Lower lobe of right lung (tissue), 2 donors: ENCODE data around the gene SELENOT. TPM values are rescaled to one million over a fixed set of nuclear protein-coding genes. Genes with fewer than 3 reads are reported as not detected.
"Not testable (repeated sequence)": the region's sequence is repeated elsewhere in the genome, so short reads cannot be mapped to it uniquely, and the experiment has no call there.

Experiments
- ATAC-seq, 2 donors: fragments of 200-7000 bp; cut with Tn5 transposase; one replicate each; pipeline ENCODE4 v1.9.1; 2020 to 2022; ENCODE audit warnings: mild to moderate bottlenecking in 2 of 2, moderate library complexity in 2 of 2
- DNase-seq: peaks from one replicate; pipeline ENCODE4 v3.0.0-alpha.2; 2020
- H3K27ac ChIP-seq: fragments of 200-600 bp; one replicate; pipeline ENCODE4 v1.8.0; 2022
- H3K27me3 ChIP-seq: fragments of 200-600 bp; one replicate; pipeline ENCODE4 v1.8.0; 2022; ENCODE audit warnings: low read depth
- H3K36me3 ChIP-seq: fragments of 200-600 bp; one replicate; pipeline ENCODE4 v1.8.0; 2022; ENCODE audit warnings: mild to moderate bottlenecking
- H3K4me1 ChIP-seq: fragments of 200-600 bp; one replicate; pipeline ENCODE4 v1.8.0; 2022
- H3K4me3 ChIP-seq: fragments of 200-600 bp; one replicate; pipeline ENCODE4 v1.8.0; 2022; ENCODE audit warnings: mild to moderate bottlenecking
- H3K9me3 ChIP-seq: fragments of 200-600 bp; one replicate; pipeline ENCODE4 v1.8.0; 2022
- intact Hi-C: fragments of 100-400 bp; cut with DNase I; formaldehyde crosslinking; loops from one replicate; pipeline ENCODE4 v1.11.0; 2022
- total RNA-seq: library from RNA; stranded (reverse); fragmentation: NEBNext Ultra II Directional; extraction: Animal tissue kit (Norgen Biotek cat#: 25700); gene quantifications from one replicate; pipeline ENCODE4 v1.2.1, GENCODE V29; 2021
- TF ChIP-seq, protein P1 (sequence below): fragments of 200-600 bp; IDR thresholded peaks from one replicate; pipeline ENCODE4 v1.8.0; 2022; ENCODE audit warnings: antibody characterized with exemption, mild to moderate bottlenecking
- donor health status: DM: no; HTN: yes; CAD: no; lungs with severe emphysema.

Gene SELENOT
- total RNA-seq, 1 donor from 2014 or later: 107 TPM

DNA sequence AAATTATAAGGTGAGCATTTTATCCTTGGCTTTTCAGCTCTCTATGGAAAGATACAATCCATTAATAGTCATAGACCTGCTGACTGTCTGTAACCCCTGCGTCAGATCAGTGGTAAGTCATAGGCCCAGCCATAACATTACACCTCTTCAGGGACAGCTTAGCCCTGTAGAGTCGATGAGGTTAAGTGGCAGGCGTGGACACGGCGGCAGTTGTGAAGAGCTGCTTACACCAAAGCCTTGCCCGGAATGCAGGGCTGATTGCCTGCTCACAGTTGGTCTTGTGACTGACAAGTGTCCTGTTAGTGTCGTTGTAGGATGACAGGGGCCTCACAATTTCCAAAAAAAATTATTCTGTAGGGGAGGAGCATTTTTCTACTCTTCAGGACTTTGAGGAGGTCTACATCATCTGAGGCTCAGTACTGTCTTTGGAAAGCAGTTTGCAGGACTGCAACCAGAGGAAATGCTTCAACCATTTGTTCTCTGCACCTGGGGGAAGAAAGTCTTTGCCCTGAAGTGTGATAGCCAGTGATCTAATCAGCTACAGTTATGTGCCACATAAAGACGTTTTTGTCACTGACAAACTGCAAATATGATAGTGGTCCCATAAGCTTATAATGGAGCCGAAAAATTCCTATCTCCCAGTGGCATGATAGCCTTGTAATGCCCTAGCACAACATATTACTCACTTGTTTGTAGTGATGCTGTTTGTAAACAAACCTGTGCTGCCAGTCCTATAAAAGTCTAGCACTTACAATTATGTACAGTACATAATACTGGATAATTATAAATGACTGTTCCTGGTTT, 14.9 kb upstream of the SELENOT start:
- H3K9me3 ChIP-seq: no peaks in the 10 kb centered on the region
- DNase-seq (peak; percentile 61), ATAC-seq (peak; percentile 88 to 90)
- H3K4me1 ChIP-seq: no peaks in the 10 kb centered on the region
- intact Hi-C loops: no loop called here
- no peak overlapping the region for H3K4me3 ChIP-seq
- TF ChIP-seq, protein P1, sequence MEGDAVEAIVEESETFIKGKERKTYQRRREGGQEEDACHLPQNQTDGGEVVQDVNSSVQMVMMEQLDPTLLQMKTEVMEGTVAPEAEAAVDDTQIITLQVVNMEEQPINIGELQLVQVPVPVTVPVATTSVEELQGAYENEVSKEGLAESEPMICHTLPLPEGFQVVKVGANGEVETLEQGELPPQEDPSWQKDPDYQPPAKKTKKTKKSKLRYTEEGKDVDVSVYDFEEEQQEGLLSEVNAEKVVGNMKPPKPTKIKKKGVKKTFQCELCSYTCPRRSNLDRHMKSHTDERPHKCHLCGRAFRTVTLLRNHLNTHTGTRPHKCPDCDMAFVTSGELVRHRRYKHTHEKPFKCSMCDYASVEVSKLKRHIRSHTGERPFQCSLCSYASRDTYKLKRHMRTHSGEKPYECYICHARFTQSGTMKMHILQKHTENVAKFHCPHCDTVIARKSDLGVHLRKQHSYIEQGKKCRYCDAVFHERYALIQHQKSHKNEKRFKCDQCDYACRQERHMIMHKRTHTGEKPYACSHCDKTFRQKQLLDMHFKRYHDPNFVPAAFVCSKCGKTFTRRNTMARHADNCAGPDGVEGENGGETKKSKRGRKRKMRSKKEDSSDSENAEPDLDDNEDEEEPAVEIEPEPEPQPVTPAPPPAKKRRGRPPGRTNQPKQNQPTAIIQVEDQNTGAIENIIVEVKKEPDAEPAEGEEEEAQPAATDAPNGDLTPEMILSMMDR: no peak
- H3K36me3 ChIP-seq: peaks cover 27% of the 10 kb centered on the region
- no peak overlapping the region for H3K27ac ChIP-seq
- no peaks in the 10 kb centered on the region for H3K27me3 ChIP-seq

DNA sequence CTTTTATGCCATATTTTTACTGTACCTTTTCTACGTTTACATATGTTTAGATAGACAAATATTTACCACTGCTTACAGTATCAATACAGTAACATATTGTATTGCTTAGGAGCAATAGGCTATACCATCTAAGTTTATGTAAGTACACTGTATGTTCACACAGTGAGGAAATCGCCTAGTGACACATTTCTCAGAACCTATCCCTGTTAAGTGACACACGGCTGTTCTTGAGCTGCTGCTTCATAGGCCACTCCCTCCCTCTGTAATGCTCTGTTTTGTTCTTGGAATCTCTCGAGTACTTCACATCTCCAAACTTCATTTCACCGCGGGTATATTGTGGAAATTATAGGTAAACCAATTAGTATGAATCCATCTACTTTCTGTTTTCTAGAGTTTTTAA, 13.4 kb upstream of the SELENOT start:
- peaks cover 11% of the 10 kb centered on the region for H3K36me3 ChIP-seq
- no peaks in the 10 kb centered on the region for H3K9me3 ChIP-seq
- DNase-seq (no peak), ATAC-seq (peak; percentile 72 to 73)
- H3K4me3 ChIP-seq: no peak overlapping the region
- H3K4me1 ChIP-seq: no peaks in the 10 kb centered on the region
- no peak overlapping the region for H3K27ac ChIP-seq
- intact Hi-C loops: no loop called here
- no peaks in the 10 kb centered on the region for H3K27me3 ChIP-seq
- TF ChIP-seq, protein P1: no peak

DNA sequence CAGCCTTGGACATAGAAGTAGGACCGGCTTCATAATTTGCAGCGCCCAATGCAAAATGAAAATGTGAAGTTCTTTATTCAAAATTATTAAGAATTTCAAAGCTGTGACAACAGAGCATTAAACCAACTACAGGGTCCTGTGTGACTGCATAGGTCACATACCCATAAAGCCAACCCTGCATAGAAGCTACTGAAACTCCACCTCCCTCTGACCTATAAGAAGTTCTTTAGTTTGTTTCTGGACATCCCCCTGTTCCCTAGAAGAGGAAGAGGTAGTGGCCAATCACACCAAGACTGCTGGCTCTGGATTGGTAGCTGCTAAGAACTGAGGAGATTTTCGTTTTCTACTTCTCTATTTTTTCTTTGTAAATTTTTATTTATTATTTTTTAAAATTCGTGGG, 9.0 kb upstream of the SELENOT start:
- TF ChIP-seq, protein P1: no peak
- intact Hi-C loops: no loop called here
- H3K9me3 ChIP-seq: no peaks in the 10 kb centered on the region
- ATAC-seq (no peak), DNase-seq (no peak)
- no peak overlapping the region for H3K4me3 ChIP-seq
- H3K27me3 ChIP-seq: no peaks in the 10 kb centered on the region
- no peaks in the 10 kb centered on the region for H3K36me3 ChIP-seq
- no peaks in the 10 kb centered on the region for H3K4me1 ChIP-seq
- no peak overlapping the region for H3K27ac ChIP-seq

DNA sequence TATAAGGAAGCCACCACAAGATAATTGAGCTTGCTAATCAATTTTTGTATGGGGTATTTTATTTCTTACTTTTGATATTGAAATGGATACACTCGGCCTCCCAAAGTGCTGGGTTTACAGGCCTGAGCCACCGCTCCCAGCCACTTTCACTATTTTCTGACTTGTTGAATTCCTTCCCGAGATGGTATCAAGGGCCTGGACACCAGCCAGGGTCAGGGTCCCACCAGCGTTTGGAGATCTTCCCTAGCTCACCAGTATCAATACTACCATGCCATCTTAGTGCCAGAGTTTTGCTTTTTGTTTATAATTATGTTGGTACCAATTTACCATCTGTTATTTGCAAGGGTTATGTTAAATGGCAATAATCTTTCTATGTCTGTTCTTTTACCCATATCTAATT, 5.5 kb upstream of the SELENOT start:
- Histone ChIP-seq H3K9me3 (no peaks in the 10 kb centered on the region), H3K4me3 (no peak overlapping the region), H3K27ac (no peak overlapping the region), H3K27me3 (no peaks in the 10 kb centered on the region), H3K4me1 (no peaks in the 10 kb centered on the region), H3K36me3 (no peaks in the 10 kb centered on the region)
- ATAC-seq: no peak
- intact Hi-C loops: no loop called here
- DNase-seq: no peak
- TF ChIP-seq, protein P1: no peak

GRCh38 chr3:150599611-150600297, 3.4 kb upstream of the SELENOT start:
- Histone ChIP-seq H3K27me3 (no peaks in the 10 kb centered on the region), H3K4me3 (no peak overlapping the region), H3K27ac (no peak overlapping the region), H3K9me3 (no peaks in the 10 kb centered on the region), H3K4me1 (peaks cover 6% of the 10 kb centered on the region), H3K36me3 (no peaks in the 10 kb centered on the region)
- no peak for DNase-seq
- ATAC-seq: no peak
- intact Hi-C loops: no loop called here
- TF ChIP-seq, protein P1: no peak

DNA sequence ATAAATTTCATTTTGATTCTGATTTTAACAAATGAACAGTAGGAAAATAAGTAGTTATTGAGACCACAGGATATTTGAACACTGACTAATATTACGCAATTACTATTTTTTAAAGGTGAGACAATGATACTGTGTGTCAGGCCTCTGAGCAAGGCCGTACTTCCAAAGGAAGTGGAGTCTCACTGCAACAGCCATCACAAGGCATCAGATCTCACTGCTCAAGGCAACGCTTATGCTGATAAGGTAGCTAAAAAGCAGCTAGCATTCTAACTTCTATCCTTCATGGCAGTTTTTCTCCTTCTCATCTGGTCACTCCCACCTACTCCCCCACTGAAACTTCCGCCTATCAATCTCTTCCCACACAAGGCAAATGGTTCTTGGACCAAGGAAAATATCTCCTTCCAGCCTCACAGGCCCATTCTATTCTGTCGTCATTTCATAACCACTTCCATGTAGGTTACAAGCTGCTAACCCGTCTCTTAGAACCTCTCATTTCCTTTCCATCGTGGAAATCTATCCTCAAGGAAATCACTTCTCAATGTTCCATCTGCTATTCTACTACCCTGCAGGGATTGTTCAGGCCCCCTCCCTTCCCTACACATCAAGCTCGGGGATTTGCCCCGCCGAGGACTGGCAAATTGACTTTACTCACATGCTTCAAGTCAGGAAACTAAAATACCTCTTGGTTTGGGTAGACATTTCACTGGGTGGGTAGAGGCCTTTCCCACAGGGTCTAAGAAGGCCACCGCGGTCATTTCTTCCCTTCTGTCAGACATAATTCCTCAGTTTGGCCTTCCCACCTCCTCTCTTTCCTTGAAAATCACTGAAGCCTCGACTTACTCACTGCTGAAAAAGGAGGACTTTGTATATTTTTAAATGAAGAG, 2.2 kb upstream of the SELENOT start:
- H3K9me3 ChIP-seq, H3K36me3 ChIP-seq, H3K27me3 ChIP-seq, ATAC-seq, H3K27ac ChIP-seq, H3K4me3 ChIP-seq, intact Hi-C loops, DNase-seq: not testable (repeated sequence)
- peaks cover 17% of the 10 kb centered on the region for H3K4me1 ChIP-seq
